ENCODE results near the gene ESRRA. TPM values are rescaled to one million over a fixed set of nuclear protein-coding genes. Genes with fewer than 3 reads are reported as not detected.

The ESRRA gene
- total and polyA plus RNA-seq, 2 of the 8 experiments (the other 6 are each of a cell fraction or from before 2014, with no cell fraction given): 18.2 to 37.0 TPM

- peak overlapping the region; percentile 0 to 69 (median 27); a peak in 5 of 8 replicates for H3K4me3 ChIP-seq (ENCODE audit: extremely low read depth in 1 of 4, insufficient read depth in 2 of 4, low read depth in 3 of 4, low read length in 4 of 4)
- peaks cover 0 to 2% (median 0%) of the 10 kb centered on the region in 4 experiments; a peak in 1 of 7 replicates for H3K27me3 ChIP-seq (replicated peaks in 1 of 4; ENCODE audit: control insufficient read depth in 3 of 4, extremely low read depth in 1 of 4, insufficient read depth in 3 of 4, low read length in 3 of 4)
- no peak overlapping the region for H3K18ac ChIP-seq (ENCODE audit: extremely low read depth, low read length)
- H4K5ac ChIP-seq (ENCODE audit: insufficient read length, low read depth, low read length): no peak overlapping the region
- H3K23ac ChIP-seq (ENCODE audit: insufficient read length): no peak overlapping the region
- no peak overlapping the region for H2AFZ ChIP-seq (ENCODE audit: low read length)
- no peaks in the 10 kb centered on the region for H3K79me1 ChIP-seq (ENCODE audit: low read depth, low read length)
- FAIRE-seq (no peak), DNase-seq (ENCODE audit: low read depth in 1 of 2, low spot score in 2 of 2) (no peak)
- no peak overlapping the region for H4K91ac ChIP-seq (replicated peaks; ENCODE audit: insufficient read length, low read length)
- H3K4me2 ChIP-seq (ENCODE audit: insufficient read depth in 1 of 2, low read depth in 2 of 2, low read length in 2 of 2): peak overlapping the region; percentile 71 to 78; a peak in 3 of 4 replicates
- no peak overlapping the region for H3K56ac ChIP-seq (replicated peaks; ENCODE audit: insufficient read length, low read depth, low read length)
- no peak overlapping the region for H2BK5ac ChIP-seq (ENCODE audit: low read depth, low read length)
- no peak overlapping the region for H4K8ac ChIP-seq (ENCODE audit: extremely low read depth, insufficient read depth, low read length)
- 89% methylated on average over 17 of the region's 29 CpGs; no CpG with 5 or more reads in 1 of the 2 experiments for WGBS, 2 experiments (ENCODE audit: extremely low coverage in 1 of 2, insufficient coverage in 1 of 2, insufficient read length in 1 of 2, insufficient replicate concordance in 2 of 2, low coverage in 1 of 2, low lambda C conversion rate in 2 of 2, missing lambda C conversion rate in 1 of 2)
- no peak overlapping the region for H3K27ac ChIP-seq (ENCODE audit: low read depth, low read length)
- no peak overlapping the region for H2BK120ac ChIP-seq (replicated peaks; ENCODE audit: low read depth, low read length)
- H3K9ac ChIP-seq (replicated peaks in 1 of 4; ENCODE audit: extremely low read depth in 1 of 4, low read depth in 3 of 4, low read length in 3 of 4): no peak overlapping the region
- H3K14ac ChIP-seq (ENCODE audit: insufficient read length): no peak overlapping the region
- no peak overlapping the region for H3K4ac ChIP-seq (replicated peaks; ENCODE audit: insufficient read length, low read depth, low read length)
- peaks cover 11% of the 10 kb centered on the region; the same call in 1 of the 2 replicates for H3K23me2 ChIP-seq (ENCODE audit: low read depth, low read length)
- peaks cover 0 to 23% (median 17%) of the 10 kb centered on the region in 4 experiments; a peak in 6 of 7 replicates for H3K4me1 ChIP-seq (replicated peaks in 1 of 4; ENCODE audit: control insufficient read depth in 3 of 4, insufficient read depth in 4 of 4, low read length in 3 of 4)
- no peak overlapping the region for H2BK20ac ChIP-seq (ENCODE audit: low read length)
- TF ChIP-seq SUZ12 (IDR thresholded peaks at IDR 0.05; ENCODE audit: low read length) (no peak), EGR1 (IDR thresholded peaks at IDR 0.05; ENCODE audit: borderline replicate concordance, low read depth, low read length) (no peak), RAD21 (IDR thresholded peaks at IDR 0.05 in 1 of 2, conservative IDR thresholded peaks at IDR 0.05 in 1 of 2; ENCODE audit: low read depth in 2 of 2, low read length in 2 of 2) (no peak), SP4 (IDR thresholded peaks at IDR 0.05; ENCODE audit: low read length) (no peak)
- TF ChIP-seq, protein P1, sequence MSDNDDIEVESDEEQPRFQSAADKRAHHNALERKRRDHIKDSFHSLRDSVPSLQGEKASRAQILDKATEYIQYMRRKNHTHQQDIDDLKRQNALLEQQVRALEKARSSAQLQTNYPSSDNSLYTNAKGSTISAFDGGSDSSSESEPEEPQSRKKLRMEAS (IDR thresholded peaks at IDR 0.05): no peak
- no peaks in the 10 kb centered on the region for H3K36me3 ChIP-seq (ENCODE audit: control insufficient read depth in 2 of 4, insufficient read depth in 4 of 4, low read length in 3 of 4)
- no peak overlapping the region; the same call in 1 of the 2 replicates for H2BK15ac ChIP-seq (ENCODE audit: low read length)
- POLR2A ChIA-PET (ENCODE audit: partially characterized antibody): interaction anchor here (1.3 to 6.1 kb wide), 7 partner anchors 10 to 58 kb away, joined by 3 to 38 read pairs (median 6); partner anchors contain the start of genes BAD, ESRRA, PRDX5 and TRMT112
- no peaks in the 10 kb centered on the region for H3K9me3 ChIP-seq (ENCODE audit: insufficient read depth in 2 of 2, low read depth in 1 of 2, low read length in 1 of 2)
- H3K79me2 ChIP-seq (ENCODE audit: control insufficient read depth in 1 of 2, insufficient read depth in 2 of 2, low read length in 2 of 2): no peaks in the 10 kb centered on the region
- H4K20me1 ChIP-seq (replicated peaks in 1 of 2; ENCODE audit: control insufficient read depth in 1 of 2, insufficient read depth in 2 of 2, low read length in 2 of 2): peaks cover 0 to 2% of the 10 kb centered on the region in 2 experiments
- H2BK12ac ChIP-seq (ENCODE audit: low read depth, low read length): peak overlapping the region; percentile 50; the same call in 1 of the 2 replicates
- CTCF ChIA-PET (ENCODE audit: partially characterized antibody): interaction anchor here (0.6 to 37.6 kb wide), 19 partner anchors 6 to 362 kb away, joined by 3 to 614 read pairs (median 4); partner anchors contain the start of genes CATSPERZ, CCDC88B, ESRRA and PRDX5
- no peak overlapping the region for H2AK5ac ChIP-seq (ENCODE audit: low read depth, low read length)
Observed at GRCh38 chr11:64342869-64343745, 37.8 kb downstream of the ESRRA start.
